SK-N-SH (cell line): ENCODE results near the gene C15orf61. TPM values are rescaled to one million over a fixed set of nuclear protein-coding genes. Genes with fewer than 3 reads are reported as not detected.

ENCODE experiments used
- CTCF ChIA-PET: fragments of 300-600, 350-600 bp; formaldehyde crosslinking; extraction: SDS; loops from one replicate; lab custom pipeline; 2021; lab: Yijun Ruan, JAX
- POLR2A ChIA-PET: fragments of 350-600 bp; sonication (Branson Sonifier 250); formaldehyde crosslinking; extraction: SDS; loops from one replicate; lab custom pipeline; 2020; ENCODE audit warnings: antibody characterized with exemption, inconsistent platforms; lab: Yijun Ruan, JAX
- DNase-seq: peaks from one replicate; pipeline ENCODE4 v3.0.0; 2012
- H2AFZ ChIP-seq: fragments of 200-600 bp; sonication (generic); 2 replicates; pipeline ENCODE4 v1.8.1; 2016; ENCODE audit warnings: antibody characterized with exemption, mild to moderate bottlenecking, low read depth
- H3F3A ChIP-seq: fragments of 200-600 bp; sonication (generic); replicated peaks from 2 replicates; pipeline ENCODE3; 2016; ENCODE audit warnings: antibody characterized with exemption, mild to moderate bottlenecking; ENCODE audit not compliant: insufficient read depth
- H3K27ac ChIP-seq, 2 experiments: fragments of 200-500 bp in 1 of 2; fragments of 200-600 bp in 1 of 2; sonication (Bioruptor generic) in 1 of 2; sonication (generic), shearing (Covaris generic) in 1 of 2; 2 replicates each; pipeline versions ENCODE4 v1.5.1 to v1.6.1; 2014 to 2016; ENCODE audit warnings: low read depth in 2 of 2, inconsistent platforms in 1 of 2, low read length in 1 of 2, mild to moderate bottlenecking in 1 of 2, mixed read lengths in 1 of 2
- H3K27me3 ChIP-seq: fragments of 200-600 bp; sonication (generic), shearing (Covaris generic); 2 replicates; pipeline ENCODE4 v1.6.1; 2016; ENCODE audit warnings: mixed run types; ENCODE audit not compliant: insufficient read depth
- H3K36me3 ChIP-seq, 2 experiments: fragments of 200-500 bp in 1 of 2; fragments of 200-600 bp in 1 of 2; sonication (Bioruptor generic) in 1 of 2; sonication (generic) in 1 of 2; replicated peaks in 1 of 2; 2 replicates each; pipeline versions ENCODE3 to v1.5.1; 2014 to 2016; ENCODE audit warnings: low read length in 1 of 2, mild to moderate bottlenecking in 1 of 2; ENCODE audit not compliant: insufficient read depth in 2 of 2, control insufficient read depth in 1 of 2
- H3K4me1 ChIP-seq, 2 experiments: fragments of 200-500 bp in 1 of 2; fragments of 200-600 bp in 1 of 2; sonication (Bioruptor generic) in 1 of 2; sonication (generic), shearing (Covaris generic) in 1 of 2; 2 replicates each; pipeline versions ENCODE4 v1.5.1 to v1.6.1; 2014 to 2016; ENCODE audit warnings: low read depth in 1 of 2, low read length in 1 of 2, mixed run types in 1 of 2; ENCODE audit not compliant: insufficient read depth in 2 of 2, control insufficient read depth in 1 of 2
- H3K4me2 ChIP-seq: fragments of 200-600 bp; sonication (generic), shearing (Covaris generic); 2 replicates; pipeline ENCODE4 v1.6.1; 2017; ENCODE audit warnings: mixed run types
- H3K4me3 ChIP-seq, 2 experiments: fragments of 200-500 bp in 1 of 2; fragments of 200-600 bp in 1 of 2; sonication (Bioruptor generic) in 1 of 2; sonication (generic), shearing (Covaris generic) in 1 of 2; 2 replicates each; pipeline versions ENCODE4 v1.5.1 to v1.8.1; 2014 to 2016; ENCODE audit warnings: low read depth in 2 of 2, inconsistent platforms in 1 of 2, low read length in 1 of 2, mild to moderate bottlenecking in 1 of 2, mixed read lengths in 1 of 2, moderate library complexity in 1 of 2
- H3K79me2 ChIP-seq: fragments of 200-600 bp; sonication (generic); 2 replicates; pipeline ENCODE4 v1.8.1; 2017; ENCODE audit warnings: mild to moderate bottlenecking; ENCODE audit not compliant: insufficient read depth
- H3K9ac ChIP-seq: fragments of 200-600 bp; sonication (generic); 2 replicates; pipeline ENCODE4 v1.6.1; 2017; ENCODE audit warnings: mixed run types
- H3K9me2 ChIP-seq: fragments of 200-600 bp; sonication (generic); 2 replicates; pipeline ENCODE4 v1.6.1; 2017; ENCODE audit warnings: mixed run types
- H3K9me3 ChIP-seq: fragments of 200-600 bp; sonication (generic); 2 replicates; pipeline ENCODE4 v1.6.1; 2017; ENCODE audit warnings: mixed run types, mild to moderate bottlenecking, moderate library complexity
- H4K20me1 ChIP-seq: fragments of 200-600 bp; sonication (generic); 2 replicates; pipeline ENCODE4 v1.6.1; 2017; ENCODE audit warnings: mild to moderate bottlenecking, mixed run types; ENCODE audit not compliant: insufficient read depth
- ELF1 ChIP-seq: IDR thresholded peaks from 2 replicates; pipeline ENCODE4 v1.4.0; 2012
- EP300 ChIP-seq, 2 experiments: IDR thresholded peaks; 2 replicates each; pipeline versions ENCODE4 v1.4.0 to v1.6.1; 2012; ENCODE audit warnings: borderline replicate concordance in 1 of 2, low read depth in 1 of 2, low read length in 1 of 2
- EZH2phosphoT487 ChIP-seq: fragments of 200-600 bp; sonication (generic); IDR thresholded peaks from 2 replicates; pipeline ENCODE4 v1.6.1; 2017; ENCODE audit warnings: low read depth, mixed run types, mild to moderate bottlenecking, antibody characterized with exemption, moderate library complexity, borderline replicate concordance
- FOSL2 ChIP-seq: IDR thresholded peaks from 2 replicates; pipeline ENCODE4 v1.4.0; 2012; ENCODE audit warnings: low read depth, mild to moderate bottlenecking, moderate library complexity, borderline replicate concordance
- FOXJ3 ChIP-seq: sonication (generic); formaldehyde crosslinking; IDR thresholded peaks from 2 replicates; pipeline ENCODE4 v1.5.1; 2020; ENCODE audit warnings: mild to moderate bottlenecking, missing genetic modification reagents
- FOXM1 ChIP-seq: IDR thresholded peaks from 2 replicates; pipeline ENCODE4 v1.4.0; 2012; ENCODE audit warnings: low read depth, mild to moderate bottlenecking
- GATA2 ChIP-seq: sonication (generic); formaldehyde crosslinking; IDR thresholded peaks from 2 replicates; pipeline ENCODE4 v1.5.0; 2020; ENCODE audit warnings: mild to moderate bottlenecking, missing genetic modification reagents
- JUND ChIP-seq: IDR thresholded peaks from 2 replicates; pipeline ENCODE4 v1.4.0; 2012
- MAX ChIP-seq: IDR thresholded peaks from 2 replicates; pipeline ENCODE4 v1.4.0; 2012; ENCODE audit warnings: low read depth
- POLR2AphosphoS5 ChIP-seq: IDR thresholded peaks from 2 replicates; pipeline ENCODE4 v1.6.1; 2012; ENCODE audit warnings: low read depth, low read length
- RAD21 ChIP-seq: IDR thresholded peaks from 2 replicates; pipeline ENCODE4 v1.6.1; 2012; ENCODE audit warnings: mild to moderate bottlenecking, low read length
- REST ChIP-seq: IDR thresholded peaks from 2 replicates; pipeline ENCODE4 v1.6.1; 2012; ENCODE audit warnings: mild to moderate bottlenecking, low read depth, low read length, moderate library complexity
- SMC3 ChIP-seq: IDR thresholded peaks from 2 replicates; pipeline ENCODE4 v1.6.1; 2012; ENCODE audit warnings: low read depth, low read length, improper control_type of control experiment
- TCF12 ChIP-seq: IDR thresholded peaks from 2 replicates; pipeline ENCODE4 v1.4.0; 2012
- WGBS: methylation state at CpG from one replicate; pipeline ENCODE4 v1.1.6; 2017; ENCODE audit warnings: low lambda C conversion rate; 5-methylcytosine and 5-hydroxymethylcytosine counted together
- polyA plus RNA-seq, 3 experiments: library from polyadenylated mRNA; depleted of rRNA; stranded (reverse); fragments of >200 nt; gene quantifications; 2 replicates each; pipeline ENCODE4 v1.2.3, GENCODE V29; 2012

C15orf61 gene
- polyA plus RNA-seq, 1 of the 3 experiments (the other 2 are of a cell fraction): 4.0 TPM

GRCh38 chr15:67563092-67563491 is 42.2 kb downstream of the C15orf61 start:
- Histone ChIP-seq H4K20me1 (no peaks in the 10 kb centered on the region), H3K36me3 (peaks cover 23 to 29% of the 10 kb centered on the region in 2 experiments), H3K9me2 (no peaks in the 10 kb centered on the region), H3K4me2 (no peak overlapping the region), H2AFZ (no peak overlapping the region), H3K27ac (no peak overlapping the region), H3K27me3 (no peaks in the 10 kb centered on the region), H3F3A (no peaks in the 10 kb centered on the region), H3K79me2 (no peaks in the 10 kb centered on the region; the same call in 1 of the 2 replicates), H3K4me1 (peaks cover 0 to 13% of the 10 kb centered on the region in 2 experiments; a peak in 2 of 4 replicates), H3K9me3 (peaks cover under 1% of the 10 kb centered on the region; the same call in 1 of the 2 replicates), H3K4me3 (no peak overlapping the region), H3K9ac (no peak overlapping the region)
- CTCF ChIA-PET: no interaction called here
- DNase-seq: no peak
- POLR2A ChIA-PET: no interaction called here
- 89% methylated on average over 5 of the region's 5 CpGs for WGBS
- no peak for TF ChIP-seq RAD21
- TF ChIP-seq FOXJ3 (CRISPR knock-in tag): no peak
- TF ChIP-seq GATA2 (CRISPR knock-in tag): no peak
- no peak for TF ChIP-seq JUND
- TF ChIP-seq EZH2phosphoT487: no peak
- no peak for TF ChIP-seq FOSL2
- TF ChIP-seq ELF1: no peak
- TF ChIP-seq SMC3: no peak
- TF ChIP-seq FOXM1: no peak
- TF ChIP-seq REST: no peak
- no peak for TF ChIP-seq MAX
- no peak for TF ChIP-seq TCF12
- no peak for TF ChIP-seq POLR2AphosphoS5
- no peak for TF ChIP-seq EP300 (IDR thresholded peaks at IDR 0.05; ENCODE audit: borderline replicate concordance in 1 of 2, low read depth in 1 of 2, low read length in 1 of 2)
